HG02870 (cell line): ENCODE results near the gene UTS2B.

ENCODE experiments used
- ATAC-seq: cut with Tn5 transposase; IDR thresholded peaks from one replicate; pipeline ENCODE4 v1.9.1; 2021; ENCODE audit warnings: mild to moderate bottlenecking, moderate library complexity; ENCODE audit not compliant: unreplicated experiment

Gene UTS2B

GRCh38 chr3:191353022-191353777 lies 22.9 kb upstream of the UTS2B start:
- no peak for ATAC-seq

- ATAC-seq, result no peak
Observed at GRCh38 chr3:191352014-191352413, 21.7 kb upstream of the UTS2B start.

- ATAC-seq, result no peak
Observed at GRCh38 chr3:191350396-191351090, 20.2 kb upstream of the UTS2B start.

DNA sequence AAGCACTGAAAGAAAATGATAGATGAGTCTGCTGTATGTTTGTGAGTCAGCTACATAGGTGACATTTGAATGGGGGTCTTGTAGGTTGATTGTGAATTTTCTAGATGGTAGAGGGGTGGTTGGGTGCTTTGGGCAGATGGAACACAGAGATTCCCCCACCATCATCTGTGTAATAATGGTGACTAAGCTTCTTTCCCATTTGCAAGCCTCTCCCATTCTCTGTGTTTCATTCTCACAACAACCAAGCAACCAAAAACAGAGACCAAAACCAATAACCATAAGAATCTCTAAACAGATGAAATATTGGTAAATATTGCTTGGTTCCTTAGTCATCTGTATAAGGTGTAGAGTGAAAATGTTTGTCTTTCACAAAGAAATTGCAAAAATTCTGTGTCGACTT lies 17.8 kb upstream of the UTS2B start:
- peak; percentile 42 for ATAC-seq

GRCh38 chr3:191347228-191347627 lies 16.9 kb upstream of the UTS2B start:
- no peak for ATAC-seq

- ATAC-seq, result no peak
Observed at GRCh38 chr3:191345334-191345733, 15.0 kb upstream of the UTS2B start.

DNA sequence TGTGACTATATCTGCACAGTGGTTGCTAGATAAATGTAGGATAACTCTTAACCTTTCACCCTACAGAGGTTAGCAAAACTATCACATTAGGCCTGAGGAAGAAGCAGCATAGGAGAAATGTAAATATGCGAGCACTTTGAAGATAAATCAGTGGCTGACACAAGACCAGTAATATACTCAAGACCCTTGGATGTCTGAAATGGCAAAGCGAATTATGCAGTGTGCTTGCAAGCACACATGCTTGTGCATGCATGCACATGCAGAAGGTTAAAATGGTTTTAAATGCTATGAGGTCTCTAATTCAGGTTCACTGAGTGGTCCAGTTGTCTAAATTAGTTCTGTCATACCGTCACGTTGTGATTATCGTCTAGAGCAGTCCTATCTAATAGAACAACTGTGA lies 13.6 kb upstream of the UTS2B start:
- no peak for ATAC-seq

- ATAC-seq, result no peak
Observed at GRCh38 chr3:191343115-191343514, 12.8 kb upstream of the UTS2B start.

- no peak for ATAC-seq
Observed at GRCh38 chr3:191342411-191342810, 12.1 kb upstream of the UTS2B start.

DNA sequence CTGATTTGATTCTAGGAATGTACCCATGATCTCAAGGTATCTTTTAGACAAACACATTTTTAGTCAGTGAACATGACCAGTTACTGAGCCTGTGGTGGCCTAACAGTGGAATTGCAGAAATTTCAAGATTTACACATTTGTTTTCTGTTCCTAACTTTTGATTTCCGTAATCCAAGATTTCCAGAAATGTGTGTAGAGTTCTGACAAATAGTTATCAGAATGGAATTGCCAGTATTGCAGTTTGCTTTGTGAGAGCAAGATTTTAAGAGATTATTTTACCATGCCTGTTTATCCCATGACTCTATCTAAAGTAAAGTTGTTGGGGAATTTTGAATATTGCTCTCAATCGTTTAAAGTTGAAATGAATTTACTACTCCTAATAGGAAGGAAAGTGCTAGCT lies 11.7 kb upstream of the UTS2B start:
- no peak for ATAC-seq

- no peak for ATAC-seq
Observed at GRCh38 chr3:191340966-191341365, 10.6 kb upstream of the UTS2B start.

- no peak for ATAC-seq
Observed at GRCh38 chr3:191340351-191340750, 10.0 kb upstream of the UTS2B start.

DNA sequence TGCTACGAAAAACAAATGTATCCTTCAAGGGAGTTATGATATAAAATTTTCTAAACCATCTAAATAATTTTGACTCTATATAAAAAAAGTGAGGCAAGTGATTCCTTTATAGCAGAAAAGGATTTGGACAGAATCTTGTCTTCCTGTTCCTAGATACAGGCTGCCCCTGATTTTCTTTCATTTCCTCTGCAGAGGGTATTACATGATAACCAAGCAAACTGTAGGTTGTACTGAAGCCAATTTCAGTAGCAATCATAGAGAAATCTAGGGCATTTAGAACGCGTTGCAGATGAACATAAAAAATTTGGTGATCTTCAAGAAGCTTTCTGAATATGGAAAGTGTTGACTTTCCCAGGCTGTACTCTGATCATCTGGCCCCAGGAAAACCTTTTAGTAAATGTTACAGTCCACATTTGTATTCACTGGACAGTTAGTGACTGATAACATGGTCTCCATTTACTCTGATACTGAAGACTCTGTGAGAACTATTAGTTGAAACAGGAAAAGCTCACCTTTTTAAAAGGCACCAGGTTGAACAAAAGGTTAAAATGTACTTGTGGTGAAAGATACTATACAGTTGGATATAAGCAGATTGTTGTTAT lies 9.1 kb upstream of the UTS2B start:
- no peak for ATAC-seq

DNA sequence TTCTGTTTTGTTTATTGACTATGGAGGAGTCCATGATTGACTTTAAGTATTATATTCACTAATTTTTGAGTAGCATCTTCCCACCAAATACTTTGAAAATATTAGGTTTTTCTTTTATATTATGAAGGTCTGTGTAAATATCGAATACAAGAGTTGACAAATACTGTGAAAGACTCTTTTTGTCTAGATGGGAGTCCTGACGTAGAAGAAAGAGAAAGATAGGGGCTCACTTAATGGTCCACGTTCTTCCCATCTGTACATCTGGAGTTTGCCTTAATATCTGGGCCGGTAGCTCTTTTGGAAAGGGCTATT lies 7.8 kb upstream of the UTS2B start:
- no peak for ATAC-seq

DNA sequence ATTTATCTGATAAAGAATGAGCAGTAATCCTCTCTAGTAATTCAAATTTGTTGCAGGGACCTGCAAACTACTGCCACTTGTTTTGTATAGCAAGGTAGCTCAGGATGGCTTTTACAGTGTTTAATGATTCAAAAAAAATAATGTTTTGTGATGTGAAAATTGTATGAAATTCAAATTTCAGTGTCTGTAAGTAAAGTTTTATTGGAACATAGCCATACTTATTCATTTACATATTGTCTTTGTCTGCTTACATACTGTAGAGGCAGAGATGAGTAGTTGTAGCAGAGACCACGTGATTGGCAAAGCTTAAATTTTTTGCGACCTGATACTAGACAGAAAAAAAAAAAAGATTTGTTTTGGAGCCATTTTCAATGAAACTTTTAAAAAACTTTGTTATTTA lies 6.5 kb upstream of the UTS2B start:
- peak; percentile 34 for ATAC-seq

- ATAC-seq, result no peak
Observed at GRCh38 chr3:191334346-191334893, 4.1 kb upstream of the UTS2B start.

DNA sequence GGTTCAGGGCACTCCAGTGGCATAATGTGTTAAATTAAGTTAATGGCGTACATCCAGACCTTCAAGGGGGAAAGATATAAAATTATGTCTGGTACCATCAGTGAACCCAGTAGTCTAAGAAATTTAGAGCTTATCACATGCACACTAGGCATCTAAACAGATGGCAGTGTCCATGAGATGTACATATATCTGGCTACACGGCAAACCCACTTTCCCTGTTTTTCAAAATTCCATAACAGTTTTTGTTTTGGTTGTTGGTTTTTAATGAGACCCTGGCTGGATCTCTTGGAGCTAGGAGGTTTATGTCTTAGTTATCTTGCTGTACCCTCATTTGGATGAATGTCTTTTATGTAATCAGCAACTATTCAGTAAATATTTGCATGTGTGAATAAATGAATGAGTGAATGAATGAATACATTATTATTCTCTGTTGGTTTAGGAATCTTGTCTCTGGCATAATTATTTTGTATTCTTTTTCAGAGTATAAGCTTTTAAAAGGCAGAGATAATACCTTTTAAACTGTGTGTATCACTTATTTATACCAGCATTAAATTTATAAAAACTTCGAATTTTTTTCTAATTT lies 3.1 kb upstream of the UTS2B start:
- ATAC-seq, result no peak

GRCh38 chr3:191331388-191331787 lies 1.1 kb upstream of the UTS2B start:
- ATAC-seq, result no peak

DNA sequence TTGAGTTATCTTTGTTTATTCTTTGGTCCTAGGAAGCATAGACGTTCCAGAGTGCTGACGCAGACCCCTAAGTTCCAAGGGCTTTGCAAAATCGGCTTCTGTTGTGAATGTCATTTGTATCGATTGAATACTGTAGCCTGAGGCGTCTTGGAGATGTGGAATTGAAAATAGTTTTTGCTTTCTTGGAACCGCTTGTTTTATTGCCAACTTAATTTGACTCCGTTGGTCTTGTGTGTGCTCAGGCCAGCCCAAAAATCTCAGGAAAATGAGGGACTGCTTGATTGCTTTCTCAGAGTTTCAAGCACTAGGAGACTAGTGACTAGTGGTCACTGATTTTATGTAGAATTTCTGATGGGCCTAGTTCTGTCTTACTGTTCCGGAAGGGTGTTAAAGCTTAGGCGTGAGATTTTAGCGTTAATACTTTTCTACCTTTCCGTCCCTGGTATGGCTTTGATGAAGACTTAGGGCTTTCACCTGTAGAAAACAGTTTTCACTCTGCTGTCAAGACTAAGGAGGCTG lies 263 bp upstream of the UTS2B start:
- ATAC-seq, result no peak

DNA sequence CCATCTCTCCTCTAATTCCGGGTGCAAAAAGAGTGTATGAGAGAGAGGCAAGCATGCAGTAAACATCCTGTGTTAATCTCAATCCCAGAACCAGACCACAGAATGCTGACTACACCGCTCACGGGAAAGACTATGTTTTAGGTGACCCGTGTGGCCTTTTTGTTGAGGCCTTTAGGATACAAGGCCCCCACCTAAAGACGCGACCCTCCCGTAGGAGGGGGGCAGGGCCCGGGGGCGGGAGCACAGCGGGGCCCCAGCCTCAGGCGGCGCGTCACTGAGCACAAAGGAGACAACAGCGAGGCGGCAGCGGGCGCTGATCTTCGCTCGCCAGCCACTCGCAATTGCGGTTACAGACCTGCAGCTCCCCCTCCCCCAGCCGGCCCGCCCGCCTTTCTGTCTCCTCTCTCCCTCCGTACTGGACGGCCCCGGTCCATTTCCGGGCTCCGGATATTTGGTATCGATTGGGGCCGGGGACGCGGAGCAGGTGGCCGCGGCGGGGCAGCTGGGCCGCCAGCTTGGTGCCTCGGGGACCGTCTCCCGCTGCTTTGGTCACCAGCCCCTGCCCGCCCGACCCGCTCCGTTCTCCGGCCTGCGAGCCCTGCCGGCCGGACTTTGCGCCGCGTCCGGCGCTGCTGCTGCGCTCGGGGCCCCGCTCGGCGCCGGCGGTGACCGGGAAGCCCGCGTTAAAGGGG lies 1.2 kb downstream of the UTS2B start, which contains the start of gene CCDC50:
TSS of gene CCDC50 (plus strand) at position 433 of the 692 bp plus-strand sequence. CDS start 281 bp downstream, outside the sequence.
- peak; percentile 67 for ATAC-seq
